NCI-H128 (cell line): ENCODE results near the gene TMEM150B.

ENCODE experiments used
- DNase-seq: peaks from one replicate; lab custom pipeline; 2025; ENCODE audit not compliant: unreplicated experiment; lab: John Stamatoyannopoulos, UW

Gene TMEM150B

GRCh38 chr19:55279770-55280643 is 45.1 kb downstream of the TMEM150B start, which contains the start of gene HSPBP1:
Gene HSPBP1, minus strand, starts transcription at chr19:55280110. Its CDS starts 502 bp downstream, at chr19:55279608.
- peak; percentile 89 for DNase-seq

GRCh38 chr19:55279340-55279739 is 45.8 kb downstream of the TMEM150B start:
- no peak for DNase-seq

- DNase-seq: no peak
Measured at GRCh38 chr19:55278391-55279135, 46.6 kb downstream of the TMEM150B start.

GRCh38 chr19:55277494-55277893 is 47.6 kb downstream of the TMEM150B start:
- no peak for DNase-seq

GRCh38 chr19:55276720-55277430 is 48.3 kb downstream of the TMEM150B start:
- DNase-seq: no peak

- DNase-seq: no peak
Measured at GRCh38 chr19:55275851-55276719, 49.1 kb downstream of the TMEM150B start.

GRCh38 chr19:55273978-55274707 is 51.0 kb downstream of the TMEM150B start:
- no peak for DNase-seq

- no peak for DNase-seq
Measured at GRCh38 chr19:55272142-55272541, 53.0 kb downstream of the TMEM150B start.

- no peak for DNase-seq
Measured at GRCh38 chr19:55270172-55270942, 54.8 kb downstream of the TMEM150B start.

GRCh38 chr19:55269299-55269698 is 55.8 kb downstream of the TMEM150B start:
- no peak for DNase-seq

- DNase-seq: no peak
Measured at GRCh38 chr19:55266840-55267239, 58.3 kb downstream of the TMEM150B start.

- no peak for DNase-seq
Measured at GRCh38 chr19:55266404-55266803, 58.7 kb downstream of the TMEM150B start.

GRCh38 chr19:55265723-55266386 is 59.3 kb downstream of the TMEM150B start:
- DNase-seq: no peak

GRCh38 chr19:55265173-55265572 is 60.0 kb downstream of the TMEM150B start:
- DNase-seq: no peak

GRCh38 chr19:55264531-55264930 is 60.6 kb downstream of the TMEM150B start:
- DNase-seq: no peak
